ENCODE data around the gene TIMM10.
A peak's percentile ranks its signal among the peaks of the same experiment; 100 is the strongest.
"Not testable (repeated sequence)": the region's sequence is repeated elsewhere in the genome, so short reads cannot be mapped to it uniquely, and the experiment has no call there.

The TIMM10 gene

DNA sequence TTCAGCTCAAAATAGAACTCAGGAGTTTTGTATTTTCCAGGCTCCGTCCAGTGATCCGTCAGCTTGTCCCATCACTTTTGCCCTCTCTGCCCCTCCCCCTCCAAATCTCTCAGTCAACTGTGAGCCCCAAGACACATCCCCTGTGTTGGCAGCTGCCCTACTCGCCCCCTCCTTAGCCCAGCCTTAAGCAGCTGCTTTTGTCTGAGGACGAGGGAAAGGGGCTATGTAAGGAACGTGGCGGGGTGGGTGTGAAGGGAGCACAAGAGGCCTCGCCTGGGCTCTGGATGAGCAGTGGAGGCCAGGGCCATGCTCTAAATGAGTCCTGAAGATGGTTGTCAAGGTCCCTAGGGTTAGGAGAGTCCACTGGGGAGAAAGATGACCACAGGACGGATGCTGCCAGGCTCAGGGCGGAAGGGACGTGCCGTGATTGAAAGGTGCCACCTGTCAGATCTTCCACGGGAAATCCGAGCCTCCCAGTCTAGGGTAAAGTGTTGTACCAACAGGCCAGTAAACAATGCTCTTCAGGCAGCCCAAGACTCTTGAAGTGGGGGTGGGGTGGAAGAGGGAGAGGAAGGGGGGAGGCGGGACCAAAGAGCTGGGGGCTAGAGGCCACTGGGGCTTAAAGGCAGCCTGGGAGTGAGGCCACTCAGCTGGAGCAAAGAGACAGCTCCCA is 6.5 kb upstream of the TIMM10 start, which contains the start of gene SMTNL1:
Gene SMTNL1 (plus strand): TSS at position 649 of the 673 bp plus-strand sequence. CDS start 5,048 bp downstream, outside the sequence.
- H3K9me2 ChIP-seq (ENCODE audit: low read depth, low read length): no peaks in the 10 kb centered on the region
- no peaks in the 10 kb centered on the region for H3F3A ChIP-seq (ENCODE audit: insufficient read depth, low read length)
- no peak within 1 kb of the TSS for H3K9ac ChIP-seq (ENCODE audit: low read length)
- H3K27ac ChIP-seq (ENCODE audit: low read depth, low read length, poor library complexity, severe bottlenecking): no peak within 1 kb of the TSS
- H3K27me3 ChIP-seq (ENCODE audit: insufficient read depth, low read length): no peaks in the 10 kb centered on the region
- H3K4me3 ChIP-seq (ENCODE audit: low read depth, low read length, poor library complexity, severe bottlenecking): no peak within 1 kb of the TSS
- H3K79me2 ChIP-seq (ENCODE audit: insufficient read depth, low read length): no peaks in the 10 kb centered on the region
- H3K4me1 ChIP-seq (ENCODE audit: insufficient read depth, low read length, severe bottlenecking): no peaks in the 10 kb centered on the region
- H3K9me3 ChIP-seq (ENCODE audit: low read length): no peaks in the 10 kb centered on the region
- no peaks in the 10 kb centered on the region for H4K20me1 ChIP-seq (ENCODE audit: insufficient read depth, low read length)
- no peak within 1 kb of the TSS for H3K4me2 ChIP-seq (ENCODE audit: low read length)
- no peak within 1 kb of the TSS for H2AFZ ChIP-seq (ENCODE audit: low read length)
- TF ChIP-seq, protein P1, sequence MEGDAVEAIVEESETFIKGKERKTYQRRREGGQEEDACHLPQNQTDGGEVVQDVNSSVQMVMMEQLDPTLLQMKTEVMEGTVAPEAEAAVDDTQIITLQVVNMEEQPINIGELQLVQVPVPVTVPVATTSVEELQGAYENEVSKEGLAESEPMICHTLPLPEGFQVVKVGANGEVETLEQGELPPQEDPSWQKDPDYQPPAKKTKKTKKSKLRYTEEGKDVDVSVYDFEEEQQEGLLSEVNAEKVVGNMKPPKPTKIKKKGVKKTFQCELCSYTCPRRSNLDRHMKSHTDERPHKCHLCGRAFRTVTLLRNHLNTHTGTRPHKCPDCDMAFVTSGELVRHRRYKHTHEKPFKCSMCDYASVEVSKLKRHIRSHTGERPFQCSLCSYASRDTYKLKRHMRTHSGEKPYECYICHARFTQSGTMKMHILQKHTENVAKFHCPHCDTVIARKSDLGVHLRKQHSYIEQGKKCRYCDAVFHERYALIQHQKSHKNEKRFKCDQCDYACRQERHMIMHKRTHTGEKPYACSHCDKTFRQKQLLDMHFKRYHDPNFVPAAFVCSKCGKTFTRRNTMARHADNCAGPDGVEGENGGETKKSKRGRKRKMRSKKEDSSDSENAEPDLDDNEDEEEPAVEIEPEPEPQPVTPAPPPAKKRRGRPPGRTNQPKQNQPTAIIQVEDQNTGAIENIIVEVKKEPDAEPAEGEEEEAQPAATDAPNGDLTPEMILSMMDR (IDR thresholded peaks at IDR 0.05; ENCODE audit: low read length): no peak
- no peak for TF ChIP-seq EZH2 (IDR thresholded peaks at IDR 0.05; ENCODE audit: borderline replicate concordance, low read length)
- no peaks in the 10 kb centered on the region for H3K36me3 ChIP-seq (ENCODE audit: insufficient read depth, low read length)

DNA sequence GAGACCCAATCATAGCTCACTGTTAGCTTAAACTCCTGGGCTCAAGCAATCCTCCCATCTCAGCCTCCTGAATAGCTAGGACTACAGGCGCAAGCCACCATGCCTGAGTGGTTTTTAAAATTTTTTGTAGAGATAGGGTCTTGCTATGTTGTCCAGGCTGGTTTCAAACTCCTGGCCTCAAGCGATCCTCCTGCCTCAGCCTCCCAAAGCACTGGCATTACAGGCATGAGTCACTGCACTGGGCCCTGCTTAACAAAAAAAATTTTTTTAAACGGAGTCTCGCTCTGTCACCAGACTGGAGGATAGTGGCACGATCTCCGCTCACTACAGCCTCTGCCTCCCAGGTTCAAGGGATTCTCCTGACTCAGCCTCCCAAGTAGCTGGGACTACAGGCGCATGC is 3.9 kb upstream of the TIMM10 start:
- H3K79me2 ChIP-seq (ENCODE audit: insufficient read depth, low read length); H3K4me3 ChIP-seq (ENCODE audit: low read depth, low read length, poor library complexity, severe bottlenecking); H2AFZ ChIP-seq (ENCODE audit: low read length); H3K9me3 ChIP-seq (ENCODE audit: low read length); H3F3A ChIP-seq (ENCODE audit: insufficient read depth, low read length); H3K4me2 ChIP-seq (ENCODE audit: low read length); H3K9ac ChIP-seq (ENCODE audit: low read length); H3K27me3 ChIP-seq (ENCODE audit: insufficient read depth, low read length); H3K9me2 ChIP-seq (ENCODE audit: low read depth, low read length); H3K36me3 ChIP-seq (ENCODE audit: insufficient read depth, low read length); H4K20me1 ChIP-seq (ENCODE audit: insufficient read depth, low read length); H3K27ac ChIP-seq (ENCODE audit: low read depth, low read length, poor library complexity, severe bottlenecking): not testable (repeated sequence)
- H3K4me1 ChIP-seq (ENCODE audit: insufficient read depth, low read length, severe bottlenecking): peaks cover 13% of the 10 kb centered on the region

DNA sequence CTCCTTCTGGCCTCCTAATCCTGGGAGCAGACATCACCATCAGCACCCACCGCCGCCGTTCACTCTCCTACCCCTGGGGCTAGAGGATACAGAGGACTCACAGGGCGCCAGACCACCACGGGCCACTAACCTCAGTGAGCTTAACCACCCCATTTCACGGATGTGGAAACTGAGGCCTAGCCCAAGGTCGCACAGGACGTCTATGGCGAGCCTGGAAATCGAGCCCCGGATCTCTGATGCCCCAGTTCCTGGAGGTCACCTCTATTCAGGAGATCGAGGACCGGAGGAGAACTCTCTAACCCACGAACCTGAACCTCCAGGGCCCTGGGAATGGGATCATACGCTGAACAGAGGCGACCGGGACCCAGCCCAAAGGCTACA is 349 bp downstream of the TIMM10 start:
- peak overlapping the region; percentile 59 for H3K27ac ChIP-seq (ENCODE audit: low read depth, low read length, poor library complexity, severe bottlenecking)
- H2AFZ ChIP-seq (ENCODE audit: low read length): no peak overlapping the region

More for the DNA sequence above, 349 bp downstream of the TIMM10 start:
- no peaks in the 10 kb centered on the region for H4K20me1 ChIP-seq (ENCODE audit: insufficient read depth, low read length)
- peak overlapping the region; percentile 92 for H3K4me3 ChIP-seq (ENCODE audit: low read depth, low read length, poor library complexity, severe bottlenecking)
- H3K4me1 ChIP-seq (ENCODE audit: insufficient read depth, low read length, severe bottlenecking): peaks cover 22% of the 10 kb centered on the region
- peaks cover 16% of the 10 kb centered on the region for H3K79me2 ChIP-seq (ENCODE audit: insufficient read depth, low read length)
- peak overlapping the region; percentile 97 for H3K9ac ChIP-seq (ENCODE audit: low read length)
- H3F3A ChIP-seq (ENCODE audit: insufficient read depth, low read length): no peaks in the 10 kb centered on the region
- no peaks in the 10 kb centered on the region for H3K27me3 ChIP-seq (ENCODE audit: insufficient read depth, low read length)
- H3K36me3 ChIP-seq (ENCODE audit: insufficient read depth, low read length): peaks cover 27% of the 10 kb centered on the region; the same call in 1 of the 2 replicates
- no peaks in the 10 kb centered on the region for H3K9me3 ChIP-seq (ENCODE audit: low read length)
- H3K9me2 ChIP-seq (ENCODE audit: low read depth, low read length): no peaks in the 10 kb centered on the region
- H3K4me2 ChIP-seq (ENCODE audit: low read length): peak overlapping the region; percentile 88
- TF ChIP-seq, protein P1 (IDR thresholded peaks at IDR 0.05; ENCODE audit: low read length): no peak
- no peak for TF ChIP-seq EZH2 (IDR thresholded peaks at IDR 0.05; ENCODE audit: borderline replicate concordance, low read length)
